ENCODE results near the gene GUCY2C.

The GUCY2C gene

DNA sequence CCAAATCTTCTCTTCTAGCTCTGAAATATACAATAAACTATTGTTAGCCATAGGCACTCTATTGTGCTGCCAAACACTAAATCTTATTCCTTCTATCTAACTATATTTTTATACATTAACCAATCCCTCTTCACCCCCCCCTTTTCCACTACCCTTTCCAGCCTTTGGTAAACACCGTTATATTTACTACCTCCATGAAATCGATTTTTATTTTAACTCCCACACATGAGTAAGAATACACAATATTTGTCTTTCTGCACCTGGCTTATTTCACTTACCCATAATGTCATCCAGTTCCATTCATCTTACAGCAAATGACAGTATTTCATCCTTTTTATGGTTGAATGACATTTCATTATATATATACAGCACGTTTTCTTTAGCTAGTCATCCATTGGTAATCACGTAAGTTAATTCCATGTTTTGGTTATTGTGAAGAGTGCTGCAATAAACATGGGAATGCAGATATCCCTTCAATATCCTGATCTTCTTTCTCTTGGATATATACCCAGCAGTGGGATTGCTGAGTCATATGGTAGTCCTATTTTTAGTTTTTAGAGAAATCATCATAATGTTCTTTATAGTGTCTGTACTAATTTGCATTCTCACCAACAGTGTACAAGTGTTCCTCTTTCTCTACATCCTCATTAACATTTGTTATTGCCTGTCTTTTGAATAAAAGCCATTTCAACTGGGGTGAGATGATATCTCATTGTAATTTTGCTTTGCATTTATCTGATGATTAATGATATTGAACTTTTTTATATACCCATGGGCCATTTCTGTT, 94.5 kb downstream of the GUCY2C start (continued):
- TF ChIP-seq ZNF426 (tag by site-specific recombination; IDR thresholded peaks at IDR 0.05): no peak
- no peak for TF ChIP-seq ZNF24 (tag by site-specific recombination; IDR thresholded peaks at IDR 0.05)
- TF ChIP-seq ZNF600 (tag by site-specific recombination; IDR thresholded peaks at IDR 0.05): no peak
- TF ChIP-seq PRDM10 (tag by site-specific recombination; IDR thresholded peaks at IDR 0.05): no peak
- TF ChIP-seq ZNF132 (tag by site-specific recombination; IDR thresholded peaks at IDR 0.05; ENCODE audit: borderline replicate concordance): no peak

- CTCF ChIA-PET: interaction anchor here (0.6 kb wide), 1 partner anchor 32 kb away, joined by 3 read pairs; no protein-coding TSS in a partner anchor
- Histone ChIP-seq H3K4me3 (ENCODE audit: low read depth, low read length) (no peak overlapping the region), H3K27ac (ENCODE audit: extremely low read depth, low read depth, low read length) (no peak overlapping the region), H3K4me1 (ENCODE audit: control insufficient read depth, insufficient read depth, low read length) (no peaks in the 10 kb centered on the region), H3K9me3 (ENCODE audit: control insufficient read depth, insufficient read depth, low read depth, low read length) (no peaks in the 10 kb centered on the region), H3K36me3 (ENCODE audit: control insufficient read depth in 2 of 2, insufficient read depth in 1 of 2, low read length in 2 of 2) (no peaks in the 10 kb centered on the region)
- TF ChIP-seq ZBTB1 (tag by site-specific recombination; IDR thresholded peaks at IDR 0.05) (no peak), ZNF561 (tag by site-specific recombination; IDR thresholded peaks at IDR 0.05; ENCODE audit: borderline replicate concordance) (no peak), ZNF146 (tag by site-specific recombination; IDR thresholded peaks at IDR 0.05) (no peak), ZNF148 (tag by site-specific recombination; IDR thresholded peaks at IDR 0.05; ENCODE audit: borderline replicate concordance) (no peak), PRDM2 (tag by site-specific recombination; IDR thresholded peaks at IDR 0.05; ENCODE audit: borderline replicate concordance) (no peak), SETDB1 (IDR thresholded peaks at IDR 0.05; ENCODE audit: insufficient read length, low read length) (peak; percentile 82), SP2 (tag by site-specific recombination; IDR thresholded peaks at IDR 0.05) (no peak), ZBTB48 (tag by site-specific recombination; IDR thresholded peaks at IDR 0.05) (no peak), ZNF221 (tag by site-specific recombination; IDR thresholded peaks at IDR 0.05; ENCODE audit: borderline replicate concordance) (no peak), ZNF501 (tag by site-specific recombination; IDR thresholded peaks at IDR 0.05) (no peak), WT1 (tag by site-specific recombination; IDR thresholded peaks at IDR 0.05) (no peak), ZBTB21 (tag by site-specific recombination; IDR thresholded peaks at IDR 0.05) (no peak), ZNF214 (tag by site-specific recombination; IDR thresholded peaks at IDR 0.05; ENCODE audit: borderline replicate concordance) (no peak), ZNF830 (tag by site-specific recombination; IDR thresholded peaks at IDR 0.05; ENCODE audit: low read depth) (no peak), ZNF529 (tag by site-specific recombination; IDR thresholded peaks at IDR 0.05; ENCODE audit: insufficient replicate concordance) (peak; percentile 63)
- TF ChIP-seq, protein P1, sequence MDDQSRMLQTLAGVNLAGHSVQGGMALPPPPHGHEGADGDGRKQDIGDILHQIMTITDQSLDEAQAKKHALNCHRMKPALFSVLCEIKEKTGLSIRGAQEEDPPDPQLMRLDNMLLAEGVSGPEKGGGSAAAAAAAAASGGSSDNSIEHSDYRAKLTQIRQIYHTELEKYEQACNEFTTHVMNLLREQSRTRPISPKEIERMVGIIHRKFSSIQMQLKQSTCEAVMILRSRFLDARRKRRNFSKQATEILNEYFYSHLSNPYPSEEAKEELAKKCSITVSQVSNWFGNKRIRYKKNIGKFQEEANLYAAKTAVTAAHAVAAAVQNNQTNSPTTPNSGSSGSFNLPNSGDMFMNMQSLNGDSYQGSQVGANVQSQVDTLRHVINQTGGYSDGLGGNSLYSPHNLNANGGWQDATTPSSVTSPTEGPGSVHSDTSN (CRISPR knock-in tag; IDR thresholded peaks at IDR 0.05): no peak
- POLR2A ChIA-PET: no interaction called here
Measured at GRCh38 chr12:14597480-14597879, 98.9 kb downstream of the GUCY2C start.
